SK-N-SH (cell line): Measurements from ENCODE around the gene ZG16B. TPM values are rescaled to one million over a fixed set of nuclear protein-coding genes. Genes with fewer than 3 reads are reported as not detected.

Experiments used
- CTCF ChIA-PET: fragments of 300-600, 350-600 bp; formaldehyde crosslinking; extraction: SDS; loops from one replicate; lab custom pipeline; 2021; lab: Yijun Ruan, JAX
- POLR2A ChIA-PET: fragments of 350-600 bp; sonication (Branson Sonifier 250); formaldehyde crosslinking; extraction: SDS; loops from one replicate; lab custom pipeline; 2020; ENCODE audit warnings: antibody characterized with exemption, inconsistent platforms; lab: Yijun Ruan, JAX
- DNase-seq: peaks from one replicate; pipeline ENCODE4 v3.0.0; 2012
- H2AFZ ChIP-seq: fragments of 200-600 bp; sonication (generic); 2 replicates; pipeline ENCODE4 v1.8.1; 2016; ENCODE audit warnings: antibody characterized with exemption, mild to moderate bottlenecking, low read depth
- H3F3A ChIP-seq: fragments of 200-600 bp; sonication (generic); replicated peaks from 2 replicates; pipeline ENCODE3; 2016; ENCODE audit warnings: antibody characterized with exemption, mild to moderate bottlenecking; ENCODE audit not compliant: insufficient read depth
- H3K27ac ChIP-seq, 2 experiments: fragments of 200-500 bp in 1 of 2; fragments of 200-600 bp in 1 of 2; sonication (Bioruptor generic) in 1 of 2; sonication (generic), shearing (Covaris generic) in 1 of 2; 2 replicates each; pipeline versions ENCODE4 v1.5.1 to v1.6.1; 2014 to 2016; ENCODE audit warnings: low read depth in 2 of 2, inconsistent platforms in 1 of 2, low read length in 1 of 2, mild to moderate bottlenecking in 1 of 2, mixed read lengths in 1 of 2
- H3K27me3 ChIP-seq: fragments of 200-600 bp; sonication (generic), shearing (Covaris generic); 2 replicates; pipeline ENCODE4 v1.6.1; 2016; ENCODE audit warnings: mixed run types; ENCODE audit not compliant: insufficient read depth
- H3K36me3 ChIP-seq, 2 experiments: fragments of 200-500 bp in 1 of 2; fragments of 200-600 bp in 1 of 2; sonication (Bioruptor generic) in 1 of 2; sonication (generic) in 1 of 2; replicated peaks in 1 of 2; 2 replicates each; pipeline versions ENCODE3 to v1.5.1; 2014 to 2016; ENCODE audit warnings: low read length in 1 of 2, mild to moderate bottlenecking in 1 of 2; ENCODE audit not compliant: insufficient read depth in 2 of 2, control insufficient read depth in 1 of 2
- H3K4me1 ChIP-seq, 2 experiments: fragments of 200-500 bp in 1 of 2; fragments of 200-600 bp in 1 of 2; sonication (Bioruptor generic) in 1 of 2; sonication (generic), shearing (Covaris generic) in 1 of 2; 2 replicates each; pipeline versions ENCODE4 v1.5.1 to v1.6.1; 2014 to 2016; ENCODE audit warnings: low read depth in 1 of 2, low read length in 1 of 2, mixed run types in 1 of 2; ENCODE audit not compliant: insufficient read depth in 2 of 2, control insufficient read depth in 1 of 2
- H3K4me2 ChIP-seq: fragments of 200-600 bp; sonication (generic), shearing (Covaris generic); 2 replicates; pipeline ENCODE4 v1.6.1; 2017; ENCODE audit warnings: mixed run types
- H3K4me3 ChIP-seq, 2 experiments: fragments of 200-500 bp in 1 of 2; fragments of 200-600 bp in 1 of 2; sonication (Bioruptor generic) in 1 of 2; sonication (generic), shearing (Covaris generic) in 1 of 2; 2 replicates each; pipeline versions ENCODE4 v1.5.1 to v1.8.1; 2014 to 2016; ENCODE audit warnings: low read depth in 2 of 2, inconsistent platforms in 1 of 2, low read length in 1 of 2, mild to moderate bottlenecking in 1 of 2, mixed read lengths in 1 of 2, moderate library complexity in 1 of 2
- H3K79me2 ChIP-seq: fragments of 200-600 bp; sonication (generic); 2 replicates; pipeline ENCODE4 v1.8.1; 2017; ENCODE audit warnings: mild to moderate bottlenecking; ENCODE audit not compliant: insufficient read depth
- H3K9ac ChIP-seq: fragments of 200-600 bp; sonication (generic); 2 replicates; pipeline ENCODE4 v1.6.1; 2017; ENCODE audit warnings: mixed run types
- H3K9me2 ChIP-seq: fragments of 200-600 bp; sonication (generic); 2 replicates; pipeline ENCODE4 v1.6.1; 2017; ENCODE audit warnings: mixed run types
- H3K9me3 ChIP-seq: fragments of 200-600 bp; sonication (generic); 2 replicates; pipeline ENCODE4 v1.6.1; 2017; ENCODE audit warnings: mixed run types, mild to moderate bottlenecking, moderate library complexity
- H4K20me1 ChIP-seq: fragments of 200-600 bp; sonication (generic); 2 replicates; pipeline ENCODE4 v1.6.1; 2017; ENCODE audit warnings: mild to moderate bottlenecking, mixed run types; ENCODE audit not compliant: insufficient read depth
- ELF1 ChIP-seq: IDR thresholded peaks from 2 replicates; pipeline ENCODE4 v1.4.0; 2012
- JUND ChIP-seq: IDR thresholded peaks from 2 replicates; pipeline ENCODE4 v1.4.0; 2012
- NRF1 ChIP-seq: IDR thresholded peaks from 2 replicates; pipeline ENCODE4 v1.6.1; 2012; ENCODE audit warnings: low read depth, mild to moderate bottlenecking, low read length
- RCOR1 ChIP-seq: fragments of 150-350 bp; IDR thresholded peaks from 2 replicates; pipeline ENCODE4 v1.6.1; 2017; ENCODE audit warnings: antibody characterized with exemption, low read length
- SIN3A ChIP-seq: IDR thresholded peaks from 2 replicates; pipeline ENCODE4 v1.6.1; 2012; ENCODE audit warnings: low read depth, mild to moderate bottlenecking, low read length, moderate library complexity, borderline replicate concordance
- SMC3 ChIP-seq: IDR thresholded peaks from 2 replicates; pipeline ENCODE4 v1.6.1; 2012; ENCODE audit warnings: low read depth, low read length, improper control_type of control experiment
- TAF1 ChIP-seq: IDR thresholded peaks from 2 replicates; pipeline ENCODE4 v1.6.1; 2012; ENCODE audit warnings: low read depth, mild to moderate bottlenecking, low read length, moderate library complexity, borderline replicate concordance
- TEAD4 ChIP-seq: IDR thresholded peaks from 2 replicates; pipeline ENCODE4 v1.4.0; 2012; ENCODE audit warnings: mild to moderate bottlenecking, borderline replicate concordance; ENCODE audit not compliant: insufficient read depth
- WGBS: methylation state at CpG from one replicate; pipeline ENCODE4 v1.1.6; 2017; ENCODE audit warnings: low lambda C conversion rate; 5-methylcytosine and 5-hydroxymethylcytosine counted together
- polyA plus RNA-seq, 3 experiments: library from polyadenylated mRNA; depleted of rRNA; stranded (reverse); fragments of >200 nt; gene quantifications; 2 replicates each; pipeline ENCODE4 v1.2.3, GENCODE V29; 2012
- TF ChIP-seq, protein P1 (sequence below): IDR thresholded peaks from 2 replicates; pipeline ENCODE4 v1.4.0; 2012; ENCODE audit warnings: low read depth
- TF ChIP-seq, protein P2 (sequence below): IDR thresholded peaks from 2 replicates; pipeline ENCODE4 v1.6.1; 2012; ENCODE audit warnings: mild to moderate bottlenecking, low read depth, low read length, moderate library complexity
- TF ChIP-seq, protein P3 (sequence below): fragments of 150-350 bp; IDR thresholded peaks from 2 replicates; pipeline ENCODE4 v1.6.1; 2017; ENCODE audit warnings: antibody characterized with exemption, low read length, low read depth, borderline replicate concordance

The ZG16B gene
- polyA plus RNA-seq, 1 of the 3 experiments (the other 2 are of a cell fraction): 0.26 TPM

DNA sequence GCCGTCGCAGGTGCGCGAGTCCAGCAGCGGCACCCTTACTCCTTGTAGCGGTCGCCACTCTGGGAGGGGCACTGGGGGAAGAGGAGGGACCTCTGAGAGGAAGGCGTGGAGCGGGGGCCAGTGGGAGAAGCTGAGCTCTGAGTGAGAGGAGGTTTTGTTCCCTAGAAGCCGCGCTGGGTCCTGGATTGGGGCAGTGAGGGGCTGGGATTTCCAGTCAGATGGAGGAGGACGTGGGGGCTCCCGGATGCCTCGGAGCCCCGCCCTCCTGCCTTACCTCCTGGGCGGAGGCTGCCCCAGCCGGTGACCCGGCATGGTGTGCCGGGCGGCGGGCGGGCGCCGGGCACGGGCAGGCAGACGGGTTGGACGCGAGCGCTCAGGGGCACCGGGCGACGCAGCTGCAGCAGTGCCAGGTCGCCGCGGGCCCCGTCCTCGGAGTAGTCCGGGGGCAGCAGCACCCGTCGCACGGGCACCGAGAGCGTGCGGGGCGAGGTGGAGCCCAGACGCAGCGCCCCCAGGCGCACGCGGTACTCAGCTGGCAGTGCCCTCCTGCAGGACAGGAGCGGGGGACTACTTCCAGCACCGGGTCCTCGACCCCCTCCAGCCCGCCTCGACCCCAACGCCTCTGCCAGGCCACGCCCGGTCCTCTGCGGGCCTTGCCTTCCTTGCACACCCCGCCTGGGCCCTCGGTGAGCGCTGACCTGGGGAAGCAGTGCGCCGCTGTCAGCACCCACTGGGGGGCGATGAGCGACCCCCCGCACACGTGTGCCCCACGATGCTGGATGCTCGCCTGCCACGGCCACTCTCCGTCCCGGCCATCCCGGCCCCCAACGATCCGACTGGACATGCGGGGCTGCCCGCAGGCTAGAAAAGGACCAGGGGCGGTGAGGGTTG lies 44.8 kb upstream of the ZG16B start:
- ChIA-PET POLR2A (no interaction called here), CTCF (interaction anchor here (0.7 to 2.0 kb wide), 2 partner anchors 9 to 83 kb away, joined by 3 to 8 read pairs; no protein-coding TSS in a partner anchor)
- no peak overlapping the region for H3K27ac ChIP-seq
- no peak for TF ChIP-seq JUND
- TF ChIP-seq RCOR1: no peak
- no peak for TF ChIP-seq SIN3A
- no peak for TF ChIP-seq SMC3
- TF ChIP-seq TEAD4: no peak
- no peak for TF ChIP-seq ELF1
- TF ChIP-seq, protein P1, sequence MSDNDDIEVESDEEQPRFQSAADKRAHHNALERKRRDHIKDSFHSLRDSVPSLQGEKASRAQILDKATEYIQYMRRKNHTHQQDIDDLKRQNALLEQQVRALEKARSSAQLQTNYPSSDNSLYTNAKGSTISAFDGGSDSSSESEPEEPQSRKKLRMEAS: no peak
- no peak for TF ChIP-seq TAF1
- TF ChIP-seq, protein P2, sequence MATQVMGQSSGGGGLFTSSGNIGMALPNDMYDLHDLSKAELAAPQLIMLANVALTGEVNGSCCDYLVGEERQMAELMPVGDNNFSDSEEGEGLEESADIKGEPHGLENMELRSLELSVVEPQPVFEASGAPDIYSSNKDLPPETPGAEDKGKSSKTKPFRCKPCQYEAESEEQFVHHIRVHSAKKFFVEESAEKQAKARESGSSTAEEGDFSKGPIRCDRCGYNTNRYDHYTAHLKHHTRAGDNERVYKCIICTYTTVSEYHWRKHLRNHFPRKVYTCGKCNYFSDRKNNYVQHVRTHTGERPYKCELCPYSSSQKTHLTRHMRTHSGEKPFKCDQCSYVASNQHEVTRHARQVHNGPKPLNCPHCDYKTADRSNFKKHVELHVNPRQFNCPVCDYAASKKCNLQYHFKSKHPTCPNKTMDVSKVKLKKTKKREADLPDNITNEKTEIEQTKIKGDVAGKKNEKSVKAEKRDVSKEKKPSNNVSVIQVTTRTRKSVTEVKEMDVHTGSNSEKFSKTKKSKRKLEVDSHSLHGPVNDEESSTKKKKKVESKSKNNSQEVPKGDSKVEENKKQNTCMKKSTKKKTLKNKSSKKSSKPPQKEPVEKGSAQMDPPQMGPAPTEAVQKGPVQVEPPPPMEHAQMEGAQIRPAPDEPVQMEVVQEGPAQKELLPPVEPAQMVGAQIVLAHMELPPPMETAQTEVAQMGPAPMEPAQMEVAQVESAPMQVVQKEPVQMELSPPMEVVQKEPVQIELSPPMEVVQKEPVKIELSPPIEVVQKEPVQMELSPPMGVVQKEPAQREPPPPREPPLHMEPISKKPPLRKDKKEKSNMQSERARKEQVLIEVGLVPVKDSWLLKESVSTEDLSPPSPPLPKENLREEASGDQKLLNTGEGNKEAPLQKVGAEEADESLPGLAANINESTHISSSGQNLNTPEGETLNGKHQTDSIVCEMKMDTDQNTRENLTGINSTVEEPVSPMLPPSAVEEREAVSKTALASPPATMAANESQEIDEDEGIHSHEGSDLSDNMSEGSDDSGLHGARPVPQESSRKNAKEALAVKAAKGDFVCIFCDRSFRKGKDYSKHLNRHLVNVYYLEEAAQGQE: no peak
- TF ChIP-seq, protein P3, sequence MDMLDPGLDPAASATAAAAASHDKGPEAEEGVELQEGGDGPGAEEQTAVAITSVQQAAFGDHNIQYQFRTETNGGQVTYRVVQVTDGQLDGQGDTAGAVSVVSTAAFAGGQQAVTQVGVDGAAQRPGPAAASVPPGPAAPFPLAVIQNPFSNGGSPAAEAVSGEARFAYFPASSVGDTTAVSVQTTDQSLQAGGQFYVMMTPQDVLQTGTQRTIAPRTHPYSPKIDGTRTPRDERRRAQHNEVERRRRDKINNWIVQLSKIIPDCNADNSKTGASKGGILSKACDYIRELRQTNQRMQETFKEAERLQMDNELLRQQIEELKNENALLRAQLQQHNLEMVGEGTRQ: no peak
- TF ChIP-seq NRF1: no peak
- no peaks in the 10 kb centered on the region; a peak in 1 of 4 replicates for H3K4me1 ChIP-seq
- H3K9ac ChIP-seq: no peak overlapping the region
- no peaks in the 10 kb centered on the region for H3F3A ChIP-seq
- no peak overlapping the region for H3K4me3 ChIP-seq
- H3K4me2 ChIP-seq: no peak overlapping the region
- H3K9me2 ChIP-seq: no peaks in the 10 kb centered on the region
- peak; percentile 70 for DNase-seq
- H2AFZ ChIP-seq: no peak overlapping the region
- no peaks in the 10 kb centered on the region for H4K20me1 ChIP-seq
- no peaks in the 10 kb centered on the region for H3K79me2 ChIP-seq
- no peaks in the 10 kb centered on the region for H3K9me3 ChIP-seq
- 78% methylated on average over 17 of the region's 79 CpGs for WGBS
- H3K27me3 ChIP-seq: no peaks in the 10 kb centered on the region
- H3K36me3 ChIP-seq: no peaks in the 10 kb centered on the region
